Measurements from ENCODE around the gene TEX55. TPM values are rescaled to one million over a fixed set of nuclear protein-coding genes. Genes with fewer than 3 reads are reported as not detected.

TEX55 gene
- total RNA-seq, 1 donor from 2014 or later, result not detected

Other genes starting within 250 kb of the TEX55 start
- not detected for gene IGSF11, start 111.3 kb upstream of the TEX55 start, total RNA-seq
- gene UPK1B, start 27.4 kb downstream of the TEX55 start, total RNA-seq, result not detected
- gene B4GALT4, start 94.7 kb downstream of the TEX55 start, total RNA-seq, result 15.0 TPM
- 63.4 TPM for gene ARHGAP31, start 148.2 kb downstream of the TEX55 start, total RNA-seq

All from mesenteric fat pad (tissue), 1 donor.